GM18907 (cell line): ENCODE data around the gene FBRSL1.
"Not testable (repeated sequence)": the region's sequence is repeated elsewhere in the genome, so short reads cannot be mapped to it uniquely, and the experiment has no call there.

ENCODE experiments used
- ATAC-seq: cut with Tn5 transposase; IDR thresholded peaks from one replicate; pipeline ENCODE4 v1.9.1; 2021; ENCODE audit warnings: mild to moderate bottlenecking, moderate library complexity; ENCODE audit not compliant: unreplicated experiment

The FBRSL1 gene

GRCh38 chr12:132469423-132469822, 20.5 kb upstream of the FBRSL1 start:
- no peak for ATAC-seq

GRCh38 chr12:132470397-132470796, 19.6 kb upstream of the FBRSL1 start:
- ATAC-seq = no peak

DNA sequence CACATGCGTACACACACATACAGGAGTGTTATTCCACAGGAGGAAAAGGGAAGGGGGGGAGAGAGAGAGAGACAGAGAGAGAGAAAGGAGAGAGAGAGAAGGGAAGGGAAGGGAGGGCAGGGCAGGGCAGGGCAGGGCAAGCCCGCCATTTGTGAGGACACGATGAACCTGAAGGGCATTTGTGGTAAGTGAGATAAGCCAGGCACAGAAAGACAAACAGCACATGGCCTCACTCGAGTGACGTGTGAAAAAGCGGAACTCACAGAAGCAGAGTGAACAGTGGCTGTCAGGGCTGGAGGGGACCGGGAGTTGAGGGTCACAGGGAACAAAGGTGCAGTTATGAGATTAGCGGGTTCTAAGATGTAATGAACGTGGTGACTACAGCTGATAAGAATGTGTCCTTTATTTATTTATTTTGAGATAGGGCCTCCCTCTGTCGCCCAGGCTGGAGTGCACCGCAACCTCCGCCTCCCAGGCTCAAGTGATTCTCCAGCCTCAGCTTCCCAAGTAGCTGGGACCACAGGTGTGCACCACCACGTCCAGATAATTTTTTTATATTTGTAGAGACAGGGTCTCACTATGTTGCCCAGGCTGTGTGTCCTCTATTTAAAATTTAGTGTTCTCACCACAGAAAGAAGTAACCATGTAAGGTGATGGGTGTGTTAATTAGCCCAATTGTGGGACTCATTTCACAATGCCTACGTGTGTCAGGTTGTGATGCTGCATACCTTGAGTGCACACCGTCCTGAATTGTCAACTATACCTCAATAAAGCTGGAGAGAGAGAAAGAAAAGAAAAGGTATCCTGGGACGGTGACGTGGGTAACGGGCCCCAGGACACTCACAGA, 18.7 kb upstream of the FBRSL1 start:
- no peak for ATAC-seq

DNA sequence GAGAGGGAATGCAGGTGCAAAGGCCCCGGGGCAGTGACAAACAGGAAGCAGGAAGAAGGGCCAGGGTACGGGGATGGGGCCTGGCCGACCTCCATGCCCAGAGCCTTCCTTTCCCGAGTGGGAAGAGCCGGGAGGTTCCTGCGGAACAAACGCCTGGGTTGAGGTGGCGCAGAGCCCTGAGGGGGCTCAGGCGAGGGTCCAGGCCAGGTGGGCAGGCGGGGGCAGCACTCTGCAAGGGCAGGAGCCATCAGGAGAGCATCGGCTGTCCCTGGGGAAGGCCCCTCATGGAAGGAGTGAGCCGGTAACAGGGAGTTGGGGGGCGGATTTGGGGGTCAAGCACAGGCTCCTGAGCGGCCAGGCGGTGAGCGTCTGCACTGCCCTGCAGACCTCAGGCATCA, 18.1 kb upstream of the FBRSL1 start:
- no peak for ATAC-seq

- ATAC-seq = no peak
These were observed 17.6 kb upstream of the FBRSL1 start for GRCh38 chr12:132472386-132472785.

DNA sequence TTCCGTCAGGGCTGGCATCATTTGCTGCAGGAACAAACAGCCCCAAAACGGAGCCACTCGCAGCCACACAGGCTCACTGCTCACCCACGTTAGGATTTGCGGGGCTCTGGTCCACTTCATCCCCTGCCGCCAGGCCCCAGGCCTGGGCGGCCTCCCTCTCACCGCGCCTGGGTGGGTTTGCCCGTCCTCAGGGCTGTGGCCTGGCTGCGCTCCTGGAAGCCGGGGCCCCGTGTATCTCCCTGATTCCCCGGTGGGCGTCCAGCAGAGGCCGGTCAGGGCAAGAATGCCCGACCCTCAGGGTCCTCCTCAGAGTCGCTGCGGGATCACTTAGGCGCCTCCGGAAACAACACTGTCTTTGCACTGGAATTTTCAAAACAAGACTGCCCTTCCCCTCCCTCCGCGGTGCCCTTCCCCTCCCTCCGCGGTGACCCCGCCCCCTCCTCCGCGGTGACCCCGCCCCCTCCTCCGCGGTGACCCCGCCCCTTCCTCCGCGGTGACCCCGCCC, 15.7 kb upstream of the FBRSL1 start:
- no peak for ATAC-seq

DNA sequence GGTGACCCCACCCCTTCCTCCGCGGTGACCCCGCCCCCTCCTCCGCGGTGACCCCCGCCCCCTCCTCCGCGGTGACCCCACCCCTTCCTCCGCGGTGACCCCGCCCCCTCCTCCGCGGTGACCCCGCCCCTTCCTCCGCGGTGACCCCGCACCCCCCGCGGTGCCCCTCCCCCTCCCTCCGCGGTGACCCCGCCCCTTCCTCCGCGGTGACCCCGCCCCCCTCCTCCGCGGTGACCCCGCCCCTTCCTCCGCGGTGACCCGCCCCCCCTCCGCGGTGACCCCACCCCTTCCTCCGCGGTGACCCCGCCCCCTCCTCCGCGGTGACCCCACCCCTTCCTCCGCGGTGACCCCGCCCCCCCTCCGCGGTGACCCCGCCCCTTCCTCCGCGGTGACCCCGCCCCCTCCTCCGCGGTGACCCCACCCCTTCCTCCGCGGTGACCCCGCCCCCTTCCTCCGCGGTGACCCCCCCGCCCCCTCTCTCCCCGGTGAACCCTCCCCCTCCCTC, 15.1 kb upstream of the FBRSL1 start:
- ATAC-seq = not testable (repeated sequence)

- ATAC-seq = no peak
These were observed 14.5 kb upstream of the FBRSL1 start for GRCh38 chr12:132475304-132476037.

- no peak for ATAC-seq
These were observed 13.9 kb upstream of the FBRSL1 start for GRCh38 chr12:132476038-132476414.

DNA sequence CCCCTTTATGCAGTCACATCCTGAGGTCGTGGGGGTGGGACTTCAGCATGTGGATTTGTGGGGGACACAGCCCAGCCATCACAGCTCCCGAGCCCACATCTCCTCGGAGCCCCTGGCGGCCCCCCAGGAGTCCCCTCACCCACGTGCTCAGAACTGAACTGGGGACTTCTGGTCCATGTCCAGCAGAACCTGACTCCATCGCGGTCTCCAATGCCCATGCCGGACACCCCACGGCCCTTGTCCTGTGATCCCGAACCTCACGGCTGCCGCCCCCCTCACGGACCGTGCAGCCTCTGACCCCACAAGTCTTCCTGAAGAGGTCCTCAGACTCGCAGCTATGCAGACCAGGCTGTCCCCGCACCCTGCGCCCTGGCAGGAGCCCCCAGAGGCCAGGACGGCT, 13.5 kb upstream of the FBRSL1 start:
- no peak for ATAC-seq

DNA sequence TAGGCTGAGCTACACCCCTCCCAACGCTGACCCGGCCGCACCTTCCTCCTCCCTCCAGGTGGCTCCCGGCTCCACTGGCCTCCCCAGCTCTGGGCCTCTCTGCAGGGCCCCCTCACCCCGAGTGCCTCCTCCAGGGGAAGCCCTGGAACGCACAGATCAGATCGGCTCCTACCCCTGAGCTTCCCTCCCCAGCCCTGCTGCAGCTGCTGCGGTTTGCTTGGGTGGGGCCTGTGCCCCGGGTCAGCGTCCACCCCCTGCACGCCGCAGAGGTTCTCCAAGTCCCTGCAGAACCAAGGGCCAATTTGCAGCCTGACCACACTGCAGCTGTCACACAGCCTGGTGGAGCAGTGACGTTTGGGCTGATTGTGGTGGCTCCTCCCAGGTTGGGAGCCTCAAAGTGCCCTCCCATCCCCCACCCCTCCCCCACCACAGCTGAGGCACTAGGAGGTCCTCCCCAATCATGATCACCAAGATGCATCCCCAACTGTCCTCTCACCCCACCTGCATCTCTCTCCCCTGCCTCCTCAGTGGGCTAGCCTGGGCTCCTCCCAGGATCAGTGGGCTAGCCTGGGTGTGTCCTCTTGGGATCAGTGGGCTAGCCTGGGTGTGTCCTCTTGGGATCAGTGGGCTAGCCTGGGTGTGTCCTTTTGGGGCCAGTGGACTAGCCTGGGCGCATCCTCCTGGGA, 12.8 kb upstream of the FBRSL1 start:
- no peak for ATAC-seq

GRCh38 chr12:132477703-132478432, 12.1 kb upstream of the FBRSL1 start:
- ATAC-seq = no peak

DNA sequence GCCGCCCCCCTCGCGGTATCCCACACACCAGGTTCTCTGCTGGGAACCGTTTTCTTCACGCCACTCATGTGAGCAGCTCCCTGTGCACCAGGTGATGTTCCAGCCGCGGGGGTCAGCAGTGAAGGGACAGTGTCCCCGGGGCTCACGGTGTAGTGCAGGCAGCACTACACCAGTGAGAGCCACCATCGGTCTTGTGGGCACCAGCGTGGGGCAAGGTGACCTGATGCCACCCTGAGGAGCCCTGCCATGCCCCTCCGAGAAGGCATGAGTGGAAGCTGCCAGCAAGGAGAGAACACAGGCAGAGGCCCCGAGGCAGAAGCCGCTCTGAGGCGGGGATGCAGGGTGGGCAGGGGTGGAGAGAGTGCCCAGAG, 11.5 kb upstream of the FBRSL1 start:
- no peak for ATAC-seq

DNA sequence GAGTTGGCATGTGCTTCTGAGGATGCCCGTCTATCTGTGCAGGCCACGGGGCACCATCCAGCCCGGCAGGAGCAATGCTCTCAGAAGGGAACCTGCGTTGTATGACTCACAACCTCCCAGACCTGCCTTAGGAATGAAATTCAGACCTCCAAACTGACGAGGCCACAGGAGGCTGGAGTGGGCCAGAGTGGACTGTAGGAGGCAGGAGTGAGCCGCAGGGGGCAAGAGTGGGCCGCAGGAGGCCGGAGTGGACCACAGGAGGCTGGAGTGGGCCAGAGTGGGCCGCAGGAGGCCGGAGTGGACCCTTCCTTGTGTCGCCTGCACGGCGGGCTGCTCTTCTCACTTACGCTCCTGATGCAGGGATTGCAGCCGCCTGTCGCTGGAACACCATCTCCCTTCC, 11.1 kb upstream of the FBRSL1 start:
- ATAC-seq = no peak

DNA sequence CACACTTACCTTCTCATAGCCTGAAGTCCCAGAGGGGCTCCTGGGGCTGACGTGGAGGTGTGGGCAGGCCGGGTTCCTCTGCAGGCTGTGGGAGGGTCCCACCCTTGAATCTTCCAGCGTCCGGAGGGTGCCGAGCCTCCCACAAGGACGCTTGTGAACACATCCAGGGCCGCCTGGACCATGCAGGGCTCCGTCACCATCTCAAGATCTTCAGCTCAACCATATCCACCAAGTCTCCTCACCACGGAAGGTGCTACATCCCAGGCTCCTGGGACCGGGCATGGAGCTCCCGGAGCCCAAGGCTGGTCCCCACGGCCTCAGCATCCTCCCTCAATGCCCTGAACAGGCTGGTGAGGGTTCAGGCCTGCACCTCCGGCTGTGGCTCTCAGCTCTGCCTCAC, 10.7 kb upstream of the FBRSL1 start:
- ATAC-seq = no peak

GRCh38 chr12:132479938-132480622, 9.9 kb upstream of the FBRSL1 start:
- no peak for ATAC-seq

DNA sequence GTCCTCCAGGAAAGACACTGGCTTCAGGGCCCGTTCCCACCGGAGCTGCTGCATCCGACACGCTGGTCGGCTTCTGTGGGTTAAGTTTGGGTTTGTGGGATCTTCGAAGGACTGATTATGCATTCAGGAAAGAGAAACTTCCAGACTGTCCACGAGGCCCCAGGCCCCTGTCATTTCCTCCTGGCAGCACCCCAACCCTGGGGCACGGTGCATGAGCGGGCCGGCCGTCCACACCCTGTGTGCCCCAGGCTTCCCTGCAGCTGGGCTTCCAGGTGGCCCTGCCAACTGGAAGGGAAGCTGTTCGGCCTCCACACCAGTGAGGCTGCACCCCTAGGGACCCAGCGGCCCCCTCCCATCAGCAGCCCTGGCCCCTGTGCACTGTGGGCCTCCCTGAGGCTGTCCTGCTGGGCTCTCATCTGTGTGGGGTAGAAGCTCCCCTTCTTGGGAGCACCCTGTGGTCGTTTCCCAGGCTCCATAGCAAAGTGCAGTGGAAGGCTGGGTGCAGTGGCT, 9.3 kb upstream of the FBRSL1 start:
- no peak for ATAC-seq

GRCh38 chr12:132481345-132481744, 8.6 kb upstream of the FBRSL1 start:
- no peak for ATAC-seq

- ATAC-seq = no peak
These were observed 7.9 kb upstream of the FBRSL1 start for GRCh38 chr12:132481771-132482745.
